H9 (cell line): ENCODE measurements around the gene HDAC2. TPM values are rescaled to one million over a fixed set of nuclear protein-coding genes. Genes with fewer than 3 reads are reported as not detected.

Source experiments
- DNase-seq: peaks from one replicate; pipeline ENCODE4 v3.0.0-alpha.2; 2017
- H2AFZ ChIP-seq: one replicate; pipeline ENCODE4 v1.6.1; 2013; ENCODE audit warnings: mild to moderate bottlenecking, low read length, control low read depth, moderate library complexity
- H2AK5ac ChIP-seq: 2 replicates; pipeline ENCODE4 v1.6.1; 2013; ENCODE audit warnings: low read length, control low read depth, mixed read lengths; ENCODE audit not compliant: insufficient read length
- H2BK120ac ChIP-seq: one replicate; pipeline ENCODE4 v1.6.1; 2013; ENCODE audit warnings: low read depth, mild to moderate bottlenecking, low read length, control low read depth, inconsistent platforms; ENCODE audit not compliant: poor library complexity, severe bottlenecking
- H2BK12ac ChIP-seq: 2 replicates; pipeline ENCODE4 v1.6.1; 2013; ENCODE audit warnings: low read length, control low read depth, mixed read lengths, low read depth; ENCODE audit not compliant: insufficient read length
- H2BK15ac ChIP-seq: 2 replicates; pipeline ENCODE4 v1.6.1; 2013; ENCODE audit warnings: low read depth, low read length, control low read depth
- H2BK20ac ChIP-seq: one replicate; pipeline ENCODE4 v1.6.1; 2013; ENCODE audit warnings: low read depth, mild to moderate bottlenecking, low read length, control low read depth, inconsistent platforms; ENCODE audit not compliant: poor library complexity, severe bottlenecking
- H2BK5ac ChIP-seq: 2 replicates; pipeline ENCODE4 v1.6.1; 2013; ENCODE audit warnings: low read length, control low read depth, mixed read lengths; ENCODE audit not compliant: insufficient read length
- H3K14ac ChIP-seq: 2 replicates; pipeline ENCODE4 v1.6.1; 2013; ENCODE audit warnings: low read length, control low read depth; ENCODE audit not compliant: insufficient read depth
- H3K18ac ChIP-seq: 2 replicates; pipeline ENCODE4 v1.6.1; 2013; ENCODE audit warnings: low read depth, mild to moderate bottlenecking, mixed read lengths, low read length, control low read depth; ENCODE audit not compliant: insufficient read length
- H3K23ac ChIP-seq: 2 replicates; pipeline ENCODE4 v1.6.1; 2013; ENCODE audit warnings: low read length, control low read depth, mixed read lengths, low read depth; ENCODE audit not compliant: insufficient read length
- H3K23me2 ChIP-seq: 2 replicates; pipeline ENCODE4 v1.6.1; 2013; ENCODE audit warnings: low read depth, mild to moderate bottlenecking, mixed read lengths, low read length, control low read depth; ENCODE audit not compliant: insufficient read length, poor library complexity, severe bottlenecking
- H3K27ac ChIP-seq: 2 replicates; pipeline ENCODE4 v1.5.1; 2013; ENCODE audit warnings: low read length, control low read depth, mixed read lengths, low read depth; ENCODE audit not compliant: insufficient read length
- H3K27me3 ChIP-seq: 2 replicates; pipeline ENCODE4 v1.6.1; 2013; ENCODE audit warnings: low read length, control low read depth, inconsistent platforms; ENCODE audit not compliant: insufficient read depth
- H3K4ac ChIP-seq: 2 replicates; pipeline ENCODE4 v1.6.1; 2013; ENCODE audit warnings: low read depth, mild to moderate bottlenecking, control low read depth, inconsistent platforms, low read length, moderate library complexity
- H3K4me1 ChIP-seq: 2 replicates; pipeline ENCODE4 v1.6.1; 2013; ENCODE audit warnings: low read length, control low read depth, inconsistent platforms; ENCODE audit not compliant: insufficient read depth
- H3K4me2 ChIP-seq: 2 replicates; pipeline ENCODE4 v1.6.1; 2013; ENCODE audit warnings: low read length, control low read depth, mixed read lengths; ENCODE audit not compliant: insufficient read length, insufficient read depth
- H3K56ac ChIP-seq: 2 replicates; pipeline ENCODE4 v1.6.1; 2013; ENCODE audit warnings: low read depth, mild to moderate bottlenecking, mixed read lengths, low read length, control low read depth; ENCODE audit not compliant: insufficient read length
- H3K79me1 ChIP-seq: 2 replicates; pipeline ENCODE4 v1.6.1; 2013; ENCODE audit warnings: low read depth, mild to moderate bottlenecking, moderate library complexity, low read length, control low read depth, inconsistent platforms; ENCODE audit not compliant: insufficient read depth, poor library complexity, severe bottlenecking
- H3K79me2 ChIP-seq: 2 replicates; pipeline ENCODE4 v1.6.1; 2013; ENCODE audit warnings: low read length, control low read depth, inconsistent platforms; ENCODE audit not compliant: insufficient read depth
- H3K9ac ChIP-seq: 2 replicates; pipeline ENCODE4 v1.6.1; 2013; ENCODE audit warnings: low read length, control low read depth, mixed read lengths; ENCODE audit not compliant: insufficient read length; ENCODE audit errors: extremely low read depth
- H3K9me3 ChIP-seq: one replicate; pipeline ENCODE4 v1.6.1; 2013; ENCODE audit warnings: low read depth, low read length, inconsistent platforms; ENCODE audit not compliant: control insufficient read depth
- H3T11ph ChIP-seq: one replicate; pipeline ENCODE4 v1.6.1; 2013; ENCODE audit warnings: mild to moderate bottlenecking, low read length, control low read depth, inconsistent platforms
- H4K20me1 ChIP-seq: one replicate; pipeline ENCODE4 v1.6.1; 2013; ENCODE audit not compliant: control insufficient read depth, insufficient read length, insufficient read depth
- H4K5ac ChIP-seq: 2 replicates; pipeline ENCODE4 v1.6.1; 2013; ENCODE audit warnings: low read depth, mild to moderate bottlenecking, mixed read lengths, low read length, control low read depth; ENCODE audit not compliant: insufficient read length
- H4K8ac ChIP-seq: replicated peaks from 2 replicates; pipeline ENCODE4 v1.6.1; 2013; ENCODE audit warnings: low read length, control low read depth, mixed read lengths, low read depth; ENCODE audit not compliant: insufficient read length
- H4K91ac ChIP-seq: 2 replicates; pipeline ENCODE4 v1.6.1; 2013; ENCODE audit warnings: low read depth, mild to moderate bottlenecking, moderate library complexity, mixed read lengths, low read length, control low read depth; ENCODE audit not compliant: insufficient read length
- H3K27ac Mint-ChIP-seq, 3 experiments: 2 replicates in 2 of 3; 3 replicates in 1 of 3; pipeline ENCODE4 v1.8.0; 2020 to 2021; ENCODE audit warnings: mixed read lengths in 3 of 3, mild to moderate bottlenecking in 1 of 3, moderate library complexity in 1 of 3
- H3K27me3 Mint-ChIP-seq: 2 replicates; pipeline ENCODE4 v1.8.0; 2021; ENCODE audit warnings: low read depth, mild to moderate bottlenecking, moderate library complexity, mixed read lengths
- H3K36me3 Mint-ChIP-seq, 3 experiments: 2 replicates in 2 of 3; 3 replicates in 1 of 3; pipeline ENCODE4 v1.8.0; 2020 to 2021; ENCODE audit warnings: low read depth in 3 of 3, mixed read lengths in 3 of 3; ENCODE audit not compliant: insufficient read depth in 1 of 3
- H3K4me1 Mint-ChIP-seq, 2 experiments: 2 replicates each; pipeline ENCODE4 v1.8.0; 2020; ENCODE audit warnings: mixed read lengths in 2 of 2
- H3K4me3 Mint-ChIP-seq, 2 experiments: 2 replicates in 1 of 2; 3 replicates in 1 of 2; pipeline ENCODE4 v1.8.0; 2020 to 2021; ENCODE audit warnings: mild to moderate bottlenecking in 2 of 2, mixed read lengths in 2 of 2, moderate library complexity in 1 of 2
- H3K9me3 Mint-ChIP-seq, 2 experiments: 2 replicates in 1 of 2; 3 replicates in 1 of 2; pipeline ENCODE4 v1.8.0; 2020; ENCODE audit warnings: mild to moderate bottlenecking in 2 of 2, mixed read lengths in 2 of 2, moderate library complexity in 1 of 2
- WGBS: extraction: QIAGEN DNeasy Blood & Tissue Kit; methylation state at CpG from one replicate; pipeline ENCODE4 v1.1.7; 2013; ENCODE audit warnings: missing lambda C conversion rate, low lambda C conversion rate, mixed read lengths; ENCODE audit not compliant: insufficient read length; ENCODE audit errors: extremely low coverage; 5-methylcytosine and 5-hydroxymethylcytosine counted together
- total RNA-seq: library from RNA; stranded (reverse); gene quantifications from 2 replicates; pipeline ENCODE4 v1.2.1, GENCODE V29; 2021
- TF ChIP-seq, protein P1 (sequence below): fragments of 200-600 bp; sonication (generic); conservative IDR thresholded peaks from 3 replicates; pipeline ENCODE4 v1.8.0; 2021; ENCODE audit warnings: antibody characterized with exemption, mild to moderate bottlenecking

The HDAC2 gene
- total RNA-seq, 1 experiment from 2014 or later, result 330 TPM

DNA sequence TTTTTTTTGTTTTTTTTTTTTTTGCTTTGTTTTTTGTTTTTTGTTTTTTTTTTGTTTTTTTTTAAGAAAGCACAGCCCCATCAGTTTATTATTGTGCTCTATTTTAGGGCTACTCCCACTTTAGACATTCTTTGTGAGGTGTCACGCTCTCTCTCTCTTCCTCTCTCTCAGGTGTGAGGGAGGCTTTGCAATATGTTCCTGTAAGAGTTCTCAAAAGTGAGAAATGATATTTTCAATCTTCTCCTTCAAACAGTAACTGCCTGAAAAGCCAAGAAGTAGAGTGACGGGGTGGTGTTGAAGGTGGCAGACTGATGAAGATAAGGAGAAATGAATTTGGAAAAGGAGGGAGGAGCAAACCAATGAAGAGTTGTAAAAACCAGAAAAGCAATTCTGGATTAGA, 28.3 kb upstream of the HDAC2 start:
- no CpG with 5 or more reads among the region's 2 CpGs for WGBS
- H3K9ac ChIP-seq, result no peak overlapping the region
- H3K27ac Mint-ChIP-seq, result no peak overlapping the region; a peak in 1 of 7 replicates
- H2AFZ ChIP-seq, result no peak overlapping the region
- H4K20me1 ChIP-seq, result no peaks in the 10 kb centered on the region
- no peak overlapping the region for H4K5ac ChIP-seq
- no peaks in the 10 kb centered on the region for H3K79me2 ChIP-seq
- no peak overlapping the region for H4K91ac ChIP-seq
- no peak overlapping the region for H3K18ac ChIP-seq
- no peaks in the 10 kb centered on the region for H3K27me3 Mint-ChIP-seq
- H3K4me3 Mint-ChIP-seq, result no peak overlapping the region
- H2BK5ac ChIP-seq, result no peak overlapping the region
- no peak overlapping the region for H3K56ac ChIP-seq
- no peak overlapping the region for H3T11ph ChIP-seq
- H2BK20ac ChIP-seq, result no peak overlapping the region
- no peak overlapping the region for H2AK5ac ChIP-seq
- no peaks in the 10 kb centered on the region for H3K79me1 ChIP-seq
- no peak overlapping the region for H3K27ac ChIP-seq
- H4K8ac ChIP-seq, result no peak overlapping the region
- no peaks in the 10 kb centered on the region; a peak in 1 of 5 replicates for H3K9me3 Mint-ChIP-seq
- no peaks in the 10 kb centered on the region for H3K23me2 ChIP-seq
- no peaks in the 10 kb centered on the region for H3K9me3 ChIP-seq
- TF ChIP-seq, protein P1, sequence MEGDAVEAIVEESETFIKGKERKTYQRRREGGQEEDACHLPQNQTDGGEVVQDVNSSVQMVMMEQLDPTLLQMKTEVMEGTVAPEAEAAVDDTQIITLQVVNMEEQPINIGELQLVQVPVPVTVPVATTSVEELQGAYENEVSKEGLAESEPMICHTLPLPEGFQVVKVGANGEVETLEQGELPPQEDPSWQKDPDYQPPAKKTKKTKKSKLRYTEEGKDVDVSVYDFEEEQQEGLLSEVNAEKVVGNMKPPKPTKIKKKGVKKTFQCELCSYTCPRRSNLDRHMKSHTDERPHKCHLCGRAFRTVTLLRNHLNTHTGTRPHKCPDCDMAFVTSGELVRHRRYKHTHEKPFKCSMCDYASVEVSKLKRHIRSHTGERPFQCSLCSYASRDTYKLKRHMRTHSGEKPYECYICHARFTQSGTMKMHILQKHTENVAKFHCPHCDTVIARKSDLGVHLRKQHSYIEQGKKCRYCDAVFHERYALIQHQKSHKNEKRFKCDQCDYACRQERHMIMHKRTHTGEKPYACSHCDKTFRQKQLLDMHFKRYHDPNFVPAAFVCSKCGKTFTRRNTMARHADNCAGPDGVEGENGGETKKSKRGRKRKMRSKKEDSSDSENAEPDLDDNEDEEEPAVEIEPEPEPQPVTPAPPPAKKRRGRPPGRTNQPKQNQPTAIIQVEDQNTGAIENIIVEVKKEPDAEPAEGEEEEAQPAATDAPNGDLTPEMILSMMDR, result no peak
- H2BK12ac ChIP-seq, result no peak overlapping the region
- peaks cover 4% of the 10 kb centered on the region; the same call in 1 of the 2 replicates for H3K4me1 ChIP-seq
- H2BK15ac ChIP-seq, result no peak overlapping the region
- peaks cover 4 to 15% (median 11%) of the 10 kb centered on the region in 3 experiments for H3K36me3 Mint-ChIP-seq
- no peak for DNase-seq
- no peak overlapping the region for H3K4ac ChIP-seq
- no peak overlapping the region for H3K23ac ChIP-seq
- no peak overlapping the region for H3K4me2 ChIP-seq
- no peak overlapping the region for H3K14ac ChIP-seq
- no peak overlapping the region for H2BK120ac ChIP-seq
- H3K4me1 Mint-ChIP-seq, result peaks cover 27 to 32% of the 10 kb centered on the region in 2 experiments
- H3K27me3 ChIP-seq, result no peaks in the 10 kb centered on the region
